ENCODE data around the gene NUP62.

Gene NUP62

DNA sequence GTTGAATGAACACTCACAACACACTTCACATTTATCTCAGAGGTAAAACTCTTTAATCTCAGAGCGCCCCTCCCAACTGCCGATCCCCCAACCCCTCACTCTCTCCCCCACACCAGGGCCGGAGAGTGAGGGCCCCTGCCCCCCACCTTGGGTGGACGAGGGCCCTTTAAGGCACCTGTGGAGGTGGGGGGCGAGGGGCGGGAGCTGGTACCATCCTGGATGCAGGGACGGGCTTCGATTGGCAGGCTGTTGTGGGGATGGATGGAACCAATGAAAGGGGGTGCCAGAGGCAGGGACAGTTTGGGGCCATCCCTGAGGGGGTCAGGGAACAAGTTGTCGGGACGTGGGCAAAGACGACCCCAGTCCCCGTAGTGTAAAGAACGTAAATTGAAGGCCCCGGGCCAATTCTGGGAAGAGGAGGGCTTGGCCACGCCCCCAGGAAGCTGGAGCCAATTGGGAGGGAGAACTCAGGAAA lies 60.3 kb downstream of the NUP62 start:
- Histone ChIP-seq H3K4me1 (ENCODE audit: insufficient read depth, insufficient read length) (peaks cover 20% of the 10 kb centered on the region), H3K27me3 (ENCODE audit: insufficient read depth, insufficient read length) (no peaks in the 10 kb centered on the region), H3K9me3 (ENCODE audit: insufficient read depth, low read length) (no peaks in the 10 kb centered on the region), H3K36me3 (ENCODE audit: insufficient read depth, insufficient read length, low read length) (peaks cover 54% of the 10 kb centered on the region), H3K9ac (ENCODE audit: insufficient read length, low read depth) (peak overlapping the region; percentile 42), H3K4me3 (ENCODE audit: insufficient read length, low read depth) (peak overlapping the region; percentile 26)
- no peak for TF ChIP-seq SUZ12 (IDR thresholded peaks at IDR 0.05; ENCODE audit: extremely low read depth, insufficient read depth, insufficient read length)
- TF ChIP-seq YY1 (IDR thresholded peaks at IDR 0.05; ENCODE audit: insufficient read depth, insufficient read length), result no peak
- no peak for TF ChIP-seq ZNF274 (IDR thresholded peaks at IDR 0.05; ENCODE audit: low read depth, low read length)
- no peak for DNase-seq (ENCODE audit: low read depth, low spot score)

DNA sequence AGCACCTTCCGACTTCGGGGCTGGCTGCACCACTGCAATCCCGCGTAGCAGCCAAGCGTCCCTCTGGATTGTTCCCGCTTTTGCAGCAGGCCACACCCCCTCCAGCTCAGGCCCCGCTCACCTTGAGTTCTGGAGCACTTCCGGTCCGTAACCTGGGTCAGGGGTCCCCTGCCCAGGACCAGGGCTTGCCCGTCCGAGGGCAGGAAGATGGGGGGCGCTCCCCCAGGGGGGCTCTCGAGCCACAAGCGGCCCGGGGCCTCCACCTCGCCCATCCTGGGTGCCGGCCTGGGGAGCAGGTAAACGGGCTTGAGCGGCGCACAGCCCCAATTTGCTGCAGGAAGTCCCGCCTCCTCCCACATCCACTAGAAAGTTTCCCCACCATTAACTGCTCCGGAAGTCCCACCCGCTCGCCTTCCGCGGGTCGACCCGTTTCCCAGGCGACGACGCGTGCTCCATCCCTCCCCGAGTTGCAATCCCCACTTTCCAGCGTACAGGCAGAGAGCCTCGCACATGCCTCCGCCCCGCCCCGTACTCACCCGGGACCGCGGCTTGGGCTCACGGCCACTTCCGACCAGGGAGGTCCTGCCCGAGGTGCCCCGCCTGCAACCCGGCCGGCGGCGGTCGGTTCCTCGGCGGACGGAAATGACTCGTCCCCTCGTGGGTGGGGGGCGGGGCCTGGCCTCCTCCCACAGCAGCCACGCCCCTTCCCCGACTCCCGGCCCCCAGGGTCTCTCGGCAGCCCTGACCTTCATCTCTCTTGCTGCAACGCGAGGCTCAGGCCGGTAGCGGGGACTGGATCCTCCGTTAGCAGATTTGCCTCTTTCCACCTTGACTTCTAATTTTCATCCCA lies 62.1 kb downstream of the NUP62 start, which contains the start of gene PNKP:
Gene PNKP, minus strand, starts transcription at position 644 of the 850 bp plus-strand sequence. Its CDS starts 372 bp downstream, at position 272.
- Histone ChIP-seq H3K27me3 (ENCODE audit: insufficient read depth, insufficient read length) (no peaks in the 10 kb centered on the region), H3K9me3 (ENCODE audit: insufficient read depth, low read length) (no peaks in the 10 kb centered on the region), H3K4me1 (ENCODE audit: insufficient read depth, insufficient read length) (peaks cover 25% of the 10 kb centered on the region), H3K36me3 (ENCODE audit: insufficient read depth, insufficient read length, low read length) (peaks cover 56% of the 10 kb centered on the region), H3K9ac (ENCODE audit: insufficient read length, low read depth) (peak within 1 kb of the TSS; percentile 93), H3K4me3 (ENCODE audit: insufficient read length, low read depth) (peak within 1 kb of the TSS; percentile 86)
- no peak for TF ChIP-seq YY1 (IDR thresholded peaks at IDR 0.05; ENCODE audit: insufficient read depth, insufficient read length)
- TF ChIP-seq SUZ12 (IDR thresholded peaks at IDR 0.05; ENCODE audit: extremely low read depth, insufficient read depth, insufficient read length), result no peak
- no peak for TF ChIP-seq ZNF274 (IDR thresholded peaks at IDR 0.05; ENCODE audit: low read depth, low read length)
- DNase-seq (ENCODE audit: low read depth, low spot score), result no peak

DNA sequence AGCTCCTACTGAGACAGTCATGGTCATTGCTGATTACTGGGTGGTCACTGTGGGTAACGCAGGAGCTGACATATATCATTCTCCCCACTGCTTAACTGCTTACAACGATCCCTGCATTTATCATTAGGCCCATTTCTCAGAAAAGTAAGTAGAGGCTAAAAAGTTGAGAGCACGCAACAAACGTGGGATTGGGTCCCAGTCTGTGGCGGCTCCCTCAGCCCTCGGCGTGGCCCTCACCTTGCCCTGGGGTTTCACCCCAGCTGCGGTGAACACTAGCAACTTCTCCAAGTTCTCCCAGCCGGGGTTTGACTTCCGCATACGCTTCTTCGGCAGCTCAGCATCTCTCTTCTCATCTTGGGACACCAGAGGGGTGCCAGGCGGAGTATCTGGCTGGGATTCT lies 64.4 kb downstream of the NUP62 start:
- no peak for DNase-seq (ENCODE audit: low read depth, low spot score)
- peaks cover 26% of the 10 kb centered on the region for H3K4me1 ChIP-seq (ENCODE audit: insufficient read depth, insufficient read length)
- peaks cover 57% of the 10 kb centered on the region for H3K36me3 ChIP-seq (ENCODE audit: insufficient read depth, insufficient read length, low read length)
- no peaks in the 10 kb centered on the region for H3K9me3 ChIP-seq (ENCODE audit: insufficient read depth, low read length)
- H3K9ac ChIP-seq (ENCODE audit: insufficient read length, low read depth), result peak overlapping the region; percentile 26
- TF ChIP-seq YY1 (IDR thresholded peaks at IDR 0.05; ENCODE audit: insufficient read depth, insufficient read length) (no peak), SUZ12 (IDR thresholded peaks at IDR 0.05; ENCODE audit: extremely low read depth, insufficient read depth, insufficient read length) (no peak), ZNF274 (IDR thresholded peaks at IDR 0.05; ENCODE audit: low read depth, low read length) (no peak)
- H3K4me3 ChIP-seq (ENCODE audit: insufficient read length, low read depth), result peak overlapping the region; percentile 22
- H3K27me3 ChIP-seq (ENCODE audit: insufficient read depth, insufficient read length), result no peaks in the 10 kb centered on the region

DNA sequence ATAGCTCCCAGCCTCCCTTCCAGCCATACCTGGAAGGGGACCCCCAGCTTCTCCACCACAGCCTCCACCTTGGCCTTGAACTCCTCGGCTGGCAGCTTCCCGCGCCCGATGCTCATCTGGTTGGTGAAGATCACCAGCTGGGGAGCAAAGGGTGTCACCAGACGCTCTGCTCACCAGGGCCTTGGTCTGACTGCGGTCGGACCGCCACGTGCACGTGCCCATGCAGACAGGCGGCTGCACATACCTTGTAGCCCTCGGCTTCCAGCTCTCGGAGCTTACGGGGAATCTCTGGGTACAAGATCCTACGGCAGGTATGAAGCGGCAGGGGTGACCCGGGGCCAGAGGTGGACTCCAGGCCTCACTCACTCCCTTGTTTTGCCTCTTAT lies 65.4 kb downstream of the NUP62 start:
- peak overlapping the region; percentile 56 for H3K9ac ChIP-seq (ENCODE audit: insufficient read length, low read depth)
- no peaks in the 10 kb centered on the region for H3K27me3 ChIP-seq (ENCODE audit: insufficient read depth, insufficient read length)
- TF ChIP-seq SUZ12 (IDR thresholded peaks at IDR 0.05; ENCODE audit: extremely low read depth, insufficient read depth, insufficient read length) (no peak), ZNF274 (IDR thresholded peaks at IDR 0.05; ENCODE audit: low read depth, low read length) (no peak), YY1 (IDR thresholded peaks at IDR 0.05; ENCODE audit: insufficient read depth, insufficient read length) (no peak)
- no peak overlapping the region for H3K4me3 ChIP-seq (ENCODE audit: insufficient read length, low read depth)
- H3K9me3 ChIP-seq (ENCODE audit: insufficient read depth, low read length), result no peaks in the 10 kb centered on the region
- H3K4me1 ChIP-seq (ENCODE audit: insufficient read depth, insufficient read length), result peaks cover 27% of the 10 kb centered on the region
- peaks cover 63% of the 10 kb centered on the region for H3K36me3 ChIP-seq (ENCODE audit: insufficient read depth, insufficient read length, low read length)
- DNase-seq (ENCODE audit: low read depth, low spot score), result no peak

DNA sequence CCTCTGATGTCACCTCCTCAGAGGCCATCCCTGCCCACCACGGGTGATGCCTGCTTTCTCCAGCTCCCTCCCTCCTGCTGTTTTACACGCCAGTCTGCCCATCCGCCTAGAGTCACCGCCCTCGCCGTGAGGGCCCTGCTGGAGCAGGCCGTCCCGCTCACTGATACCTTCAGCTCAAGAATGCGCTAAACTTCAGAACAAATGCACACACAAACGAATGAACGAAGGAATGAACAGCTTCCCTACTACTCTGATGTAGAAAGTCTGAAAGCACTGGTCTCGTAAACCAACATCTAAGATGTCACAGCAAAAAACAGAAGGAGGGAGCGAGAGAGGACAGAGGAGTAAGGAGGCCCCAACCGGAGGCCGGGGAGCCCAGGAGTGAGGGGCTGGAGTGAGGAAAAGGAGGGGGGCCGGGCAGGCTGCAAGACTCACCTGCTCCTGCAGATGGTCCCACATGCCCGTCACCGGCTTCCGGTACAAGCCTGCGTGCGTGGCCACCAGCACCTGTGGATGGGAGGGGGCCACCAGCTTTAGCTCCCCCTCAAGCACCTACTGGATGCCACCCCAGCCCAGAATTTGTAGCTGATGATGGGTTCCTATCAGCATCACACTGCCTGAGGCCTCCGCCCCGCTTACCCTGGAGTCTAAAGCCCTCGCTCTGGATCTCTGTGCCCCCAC lies 65.9 kb downstream of the NUP62 start:
- Histone ChIP-seq H3K4me3 (ENCODE audit: insufficient read length, low read depth) (no peak overlapping the region), H3K27me3 (ENCODE audit: insufficient read depth, insufficient read length) (no peaks in the 10 kb centered on the region), H3K9ac (ENCODE audit: insufficient read length, low read depth) (peak overlapping the region; percentile 56), H3K4me1 (ENCODE audit: insufficient read depth, insufficient read length) (peaks cover 27% of the 10 kb centered on the region), H3K36me3 (ENCODE audit: insufficient read depth, insufficient read length, low read length) (peaks cover 69% of the 10 kb centered on the region), H3K9me3 (ENCODE audit: insufficient read depth, low read length) (no peaks in the 10 kb centered on the region)
- DNase-seq (ENCODE audit: low read depth, low spot score), result no peak
- TF ChIP-seq SUZ12 (IDR thresholded peaks at IDR 0.05; ENCODE audit: extremely low read depth, insufficient read depth, insufficient read length) (no peak), YY1 (IDR thresholded peaks at IDR 0.05; ENCODE audit: insufficient read depth, insufficient read length) (no peak), ZNF274 (IDR thresholded peaks at IDR 0.05; ENCODE audit: low read depth, low read length) (no peak)

DNA sequence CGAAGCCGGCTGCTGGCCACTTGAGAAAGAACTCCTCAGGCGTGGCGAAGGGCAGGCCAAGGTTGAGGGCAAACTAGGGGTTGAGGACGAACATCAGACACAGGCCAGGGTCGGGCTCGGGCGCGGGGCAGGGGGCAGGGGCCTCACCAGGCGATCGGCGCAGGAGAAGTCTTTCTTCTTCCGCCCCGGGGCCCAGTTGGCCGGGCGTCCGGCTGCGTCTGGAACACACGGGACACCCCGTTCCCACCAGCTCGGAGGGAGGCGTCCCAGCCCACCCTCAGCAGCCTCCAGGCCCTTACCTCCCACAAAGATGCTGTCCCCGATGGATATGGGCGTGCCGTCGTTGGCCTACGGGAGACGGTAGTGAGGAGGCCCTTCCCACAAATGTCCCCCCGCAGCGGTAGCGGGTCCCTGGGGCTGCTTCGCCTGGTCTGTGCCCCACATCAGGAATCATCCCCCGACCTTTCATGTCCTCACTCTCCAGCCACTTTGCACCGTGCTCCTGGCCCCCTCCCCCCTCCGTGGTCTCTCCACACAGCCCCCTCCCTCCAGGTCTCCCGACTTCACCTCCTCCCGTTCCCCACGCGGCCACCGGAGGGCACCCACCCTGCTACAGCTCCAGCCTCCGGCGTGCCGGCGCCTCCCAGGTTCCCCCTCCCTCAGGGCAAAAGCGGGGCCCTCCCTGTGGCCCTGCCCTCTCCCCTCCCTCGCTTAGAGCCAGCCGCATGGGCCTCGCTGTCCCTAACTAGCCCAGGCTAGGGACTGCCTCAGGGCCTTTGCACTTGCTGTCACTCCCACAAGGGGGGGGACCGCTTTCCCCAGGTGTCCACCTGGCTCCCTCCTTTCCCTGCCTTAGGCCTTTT lies 66.7 kb downstream of the NUP62 start:
- H3K27me3 ChIP-seq (ENCODE audit: insufficient read depth, insufficient read length), result no peaks in the 10 kb centered on the region
- H3K9me3 ChIP-seq (ENCODE audit: insufficient read depth, low read length), result no peaks in the 10 kb centered on the region
- TF ChIP-seq SUZ12 (IDR thresholded peaks at IDR 0.05; ENCODE audit: extremely low read depth, insufficient read depth, insufficient read length), result no peak
- no peak for TF ChIP-seq YY1 (IDR thresholded peaks at IDR 0.05; ENCODE audit: insufficient read depth, insufficient read length)
- no peak for TF ChIP-seq ZNF274 (IDR thresholded peaks at IDR 0.05; ENCODE audit: low read depth, low read length)
- H3K9ac ChIP-seq (ENCODE audit: insufficient read length, low read depth), result no peak overlapping the region
- no peak for DNase-seq (ENCODE audit: low read depth, low spot score)
- peaks cover 76% of the 10 kb centered on the region for H3K36me3 ChIP-seq (ENCODE audit: insufficient read depth, insufficient read length, low read length)
- no peak overlapping the region for H3K4me3 ChIP-seq (ENCODE audit: insufficient read length, low read depth)
- peaks cover 31% of the 10 kb centered on the region for H3K4me1 ChIP-seq (ENCODE audit: insufficient read depth, insufficient read length)
